Measurements from ENCODE around the gene DAGLA. TPM values are rescaled to one million over a fixed set of nuclear protein-coding genes. Genes with fewer than 3 reads are reported as not detected.

DAGLA gene
- total RNA-seq, 1 donor from 2014 or later: 4.8 TPM

GRCh38 chr11:61735391-61735790, 55.2 kb downstream of the DAGLA start:
- Mint-ChIP-seq H3K9me3 (ENCODE audit: low read depth) (no peaks in the 10 kb centered on the region), H3K36me3 (ENCODE audit: low read depth) (peaks cover 3% of the 10 kb centered on the region), H3K4me3 (ENCODE audit: unreplicated experiment) (no peak overlapping the region), H3K4me1 (ENCODE audit: low read depth) (peaks cover 7% of the 10 kb centered on the region), H3K27ac (ENCODE audit: unreplicated experiment) (no peak overlapping the region), H3K27me3 (ENCODE audit: low read depth) (no peaks in the 10 kb centered on the region)
- DNase-seq (ENCODE audit: low spot score): no peak
- no peak for TF ChIP-seq CTCF (IDR thresholded peaks at IDR 0.05)

DNA sequence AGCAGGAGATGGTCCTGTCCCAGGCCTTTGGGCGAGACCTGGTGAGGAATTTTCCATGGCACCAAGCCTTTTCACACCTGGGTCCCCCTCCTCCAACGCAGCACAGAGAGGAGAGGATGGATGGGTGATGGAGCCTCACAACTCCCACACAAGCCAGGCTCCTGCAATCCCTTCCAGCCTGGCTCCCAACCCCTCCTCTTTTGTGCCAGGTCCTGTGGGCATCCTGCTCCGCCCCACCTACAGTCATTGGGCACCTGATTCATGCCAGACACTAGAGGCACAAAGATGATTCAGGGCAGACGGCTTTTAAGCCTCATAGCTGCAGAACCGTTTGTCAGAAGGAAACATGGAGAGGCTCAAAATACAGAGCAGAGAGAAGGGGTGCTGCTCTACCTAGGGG, 56.1 kb downstream of the DAGLA start:
- Mint-ChIP-seq H3K4me3 (ENCODE audit: unreplicated experiment) (no peak overlapping the region), H3K27me3 (ENCODE audit: low read depth) (no peaks in the 10 kb centered on the region), H3K4me1 (ENCODE audit: low read depth) (peaks cover 7% of the 10 kb centered on the region), H3K9me3 (ENCODE audit: low read depth) (no peaks in the 10 kb centered on the region), H3K36me3 (ENCODE audit: low read depth) (peaks cover 3% of the 10 kb centered on the region), H3K27ac (ENCODE audit: unreplicated experiment) (no peak overlapping the region)
- no peak for TF ChIP-seq CTCF (IDR thresholded peaks at IDR 0.05)
- no peak for DNase-seq (ENCODE audit: low spot score)

- Mint-ChIP-seq H3K9me3 (ENCODE audit: low read depth) (no peaks in the 10 kb centered on the region), H3K4me3 (ENCODE audit: unreplicated experiment) (no peak overlapping the region), H3K27me3 (ENCODE audit: low read depth) (no peaks in the 10 kb centered on the region), H3K36me3 (ENCODE audit: low read depth) (peaks cover 7% of the 10 kb centered on the region), H3K27ac (ENCODE audit: unreplicated experiment) (no peak overlapping the region), H3K4me1 (ENCODE audit: low read depth) (peaks cover 5% of the 10 kb centered on the region)
- no peak for DNase-seq (ENCODE audit: low spot score)
- no peak for TF ChIP-seq CTCF (IDR thresholded peaks at IDR 0.05)
Measured at GRCh38 chr11:61737131-61737530, 56.9 kb downstream of the DAGLA start.

GRCh38 chr11:61737636-61738386, 57.6 kb downstream of the DAGLA start:
- no peak for DNase-seq (ENCODE audit: low spot score)
- TF ChIP-seq CTCF (IDR thresholded peaks at IDR 0.05): no peak
- Mint-ChIP-seq H3K36me3 (ENCODE audit: low read depth) (peaks cover 7% of the 10 kb centered on the region), H3K27ac (ENCODE audit: unreplicated experiment) (no peak overlapping the region), H3K4me3 (ENCODE audit: unreplicated experiment) (no peak overlapping the region), H3K27me3 (ENCODE audit: low read depth) (no peaks in the 10 kb centered on the region), H3K4me1 (ENCODE audit: low read depth) (peaks cover 5% of the 10 kb centered on the region), H3K9me3 (ENCODE audit: low read depth) (no peaks in the 10 kb centered on the region)

DNA sequence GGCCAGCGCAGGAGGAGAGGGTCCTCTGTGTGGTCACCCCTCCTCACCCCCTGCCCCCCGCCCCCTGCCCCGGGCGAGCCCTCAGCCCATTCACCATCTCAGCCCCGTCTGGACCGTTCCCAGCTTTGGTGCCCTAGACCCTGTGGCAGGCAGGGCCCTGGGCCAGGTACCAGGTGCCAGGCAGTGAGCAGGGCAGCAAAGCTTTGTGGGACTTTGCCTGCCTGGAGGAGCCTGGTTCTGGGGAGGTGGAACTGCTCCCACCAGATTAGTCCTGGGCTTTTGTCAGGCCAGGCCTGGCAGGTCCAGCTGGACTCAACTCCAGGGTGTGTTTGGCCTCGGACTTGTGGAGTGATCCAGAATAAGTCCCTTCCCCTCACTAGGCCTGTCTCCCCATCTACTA, 58.6 kb downstream of the DAGLA start:
- Mint-ChIP-seq H3K4me1 (ENCODE audit: low read depth) (no peaks in the 10 kb centered on the region), H3K27ac (ENCODE audit: unreplicated experiment) (no peak overlapping the region), H3K27me3 (ENCODE audit: low read depth) (no peaks in the 10 kb centered on the region), H3K9me3 (ENCODE audit: low read depth) (no peaks in the 10 kb centered on the region), H3K4me3 (ENCODE audit: unreplicated experiment) (no peak overlapping the region), H3K36me3 (ENCODE audit: low read depth) (peaks cover 8% of the 10 kb centered on the region)
- no peak for DNase-seq (ENCODE audit: low spot score)
- no peak for TF ChIP-seq CTCF (IDR thresholded peaks at IDR 0.05)
